Measurements from ENCODE around the gene NEU4. TPM values are rescaled to one million over a fixed set of nuclear protein-coding genes. Genes with fewer than 3 reads are reported as not detected.

NEU4 gene
- total RNA-seq, 1 experiment from 2014 or later: 2.2 TPM

GRCh38 chr2:241862093-241862492 is 53.1 kb downstream of the NEU4 start:
- TF ChIP-seq ZNF423 (CRISPR knock-in tag; IDR thresholded peaks at IDR 0.05) (no peak), IRF1 (CRISPR knock-in tag; IDR thresholded peaks at IDR 0.05) (no peak), ZNF281 (CRISPR knock-in tag; IDR thresholded peaks at IDR 0.05) (no peak), USF2 (CRISPR knock-in tag; IDR thresholded peaks at IDR 0.05) (no peak), STAT6 (CRISPR knock-in tag; conservative IDR thresholded peaks at IDR 0.05; ENCODE audit: low read depth) (no peak), ZSCAN18 (CRISPR knock-in tag; IDR thresholded peaks at IDR 0.05) (no peak), ZNF232 (CRISPR knock-in tag; IDR thresholded peaks at IDR 0.05) (no peak), RELA (CRISPR knock-in tag; IDR thresholded peaks at IDR 0.05; ENCODE audit: borderline replicate concordance) (no peak), SMAD4 (CRISPR knock-in tag; IDR thresholded peaks at IDR 0.05) (no peak)
- H3K36me3 Mint-ChIP-seq: peaks cover 4% of the 10 kb centered on the region; the same call in 1 of the 2 replicates

GRCh38 chr2:241862775-241863535 is 54.0 kb downstream of the NEU4 start:
- DNase-seq (ENCODE audit: low spot score) (no peak), ATAC-seq (no peak)
- Mint-ChIP-seq H3K9me3 (peaks cover 16% of the 10 kb centered on the region), H3K27me3 (ENCODE audit: low read depth) (peaks cover 6% of the 10 kb centered on the region), H3K36me3 (peaks cover 4% of the 10 kb centered on the region; the same call in 1 of the 2 replicates), H3K4me1 (peaks cover 15% of the 10 kb centered on the region; the same call in 1 of the 2 replicates), H3K27ac (no peak overlapping the region), H3K4me3 (no peak overlapping the region)
- ChIA-PET POLR2A (interaction anchor here (0.5 kb wide), 1 partner anchor 49 kb away, joined by 4 read pairs; no protein-coding TSS in a partner anchor), CTCF (no interaction called here)
- TF ChIP-seq NR3C1 (CRISPR knock-in tag; conservative IDR thresholded peaks at IDR 0.05; ENCODE audit: low read depth): no peak
- no peak for TF ChIP-seq CBFB (CRISPR knock-in tag; IDR thresholded peaks at IDR 0.05; ENCODE audit: low read depth)
- TF ChIP-seq ERG (CRISPR knock-in tag; IDR thresholded peaks at IDR 0.05): no peak
- TF ChIP-seq ATF2 (CRISPR knock-in tag; IDR thresholded peaks at IDR 0.05; ENCODE audit: borderline replicate concordance, low read depth): no peak

More at GRCh38 chr2:241862093-241862492, 53.1 kb downstream of the NEU4 start:
- H3K9me3 Mint-ChIP-seq: peaks cover 16% of the 10 kb centered on the region
- no peak overlapping the region for H3K4me3 Mint-ChIP-seq
- no peak overlapping the region for H3K27ac Mint-ChIP-seq
- ATAC-seq: no peak
- ChIA-PET CTCF (no interaction called here), POLR2A (no interaction called here)
- H3K27me3 Mint-ChIP-seq (ENCODE audit: low read depth): peaks cover 6% of the 10 kb centered on the region
- DNase-seq (ENCODE audit: low spot score): no peak
- H3K4me1 Mint-ChIP-seq: peaks cover 15% of the 10 kb centered on the region; the same call in 1 of the 2 replicates
